MM.1S (cell line): ENCODE results near the gene ADAM10.

Experiments used
- DNase-seq: peaks from one replicate; pipeline ENCODE4 v3.0.0-alpha.2; 2015
- H2AFZ ChIP-seq: fragments of 300-600 bp; sonication (generic); 2 replicates; pipeline ENCODE4 v1.6.0; 2016; ENCODE audit warnings: antibody characterized with exemption, low read length
- H3F3A ChIP-seq: fragments of 300-600 bp; sonication (generic); 2 replicates; pipeline ENCODE4 v1.6.1; 2016; ENCODE audit warnings: mild to moderate bottlenecking, antibody characterized with exemption, low read length, moderate library complexity, mixed read lengths; ENCODE audit not compliant: insufficient read depth
- H3K27ac ChIP-seq: fragments of 300-600 bp; sonication (generic); 2 replicates; pipeline ENCODE4 v1.5.1; 2016; ENCODE audit warnings: mild to moderate bottlenecking, low read length
- H3K27me3 ChIP-seq: fragments of 300-600 bp; sonication (generic); replicated peaks from 2 replicates; pipeline ENCODE4 v1.6.0; 2016; ENCODE audit warnings: low read length; ENCODE audit not compliant: insufficient read depth
- H3K36me3 ChIP-seq: fragments of 300-600 bp; sonication (generic); replicated peaks from 2 replicates; pipeline ENCODE4 v1.6.1; 2016; ENCODE audit warnings: mild to moderate bottlenecking, low read length, mixed read lengths; ENCODE audit not compliant: insufficient read depth
- H3K4me1 ChIP-seq: fragments of 300-600 bp; sonication (generic); 2 replicates; pipeline ENCODE4 v1.6.1; 2016; ENCODE audit warnings: low read length, mixed read lengths
- H3K4me2 ChIP-seq: fragments of 300-600 bp; sonication (generic); 2 replicates; pipeline ENCODE4 v1.6.0; 2016; ENCODE audit warnings: low read depth, low read length
- H3K4me3 ChIP-seq: fragments of 300-600 bp; sonication (generic); 2 replicates; pipeline ENCODE4 v1.5.1; 2016; ENCODE audit warnings: low read length, mixed read lengths
- H3K79me2 ChIP-seq: fragments of 300-600 bp; sonication (generic); 2 replicates; pipeline ENCODE4 v1.6.1; 2016; ENCODE audit warnings: mixed run types, low read length, mixed read lengths
- H3K9ac ChIP-seq: fragments of 300-600 bp; sonication (generic); 2 replicates; pipeline ENCODE4 v1.6.1; 2016; ENCODE audit warnings: low read length, mixed read lengths
- H3K9me2 ChIP-seq: fragments of 300-600 bp; sonication (generic); replicated peaks from 2 replicates; pipeline ENCODE4 v1.6.1; 2016; ENCODE audit warnings: mild to moderate bottlenecking, low read length, mixed read lengths; ENCODE audit not compliant: insufficient read depth
- H3K9me3 ChIP-seq: fragments of 300-600 bp; sonication (generic); replicated peaks from 2 replicates; pipeline ENCODE4 v1.6.1; 2016; ENCODE audit warnings: mild to moderate bottlenecking, low read length, mixed read lengths; ENCODE audit not compliant: insufficient read depth
- H4K20me1 ChIP-seq: fragments of 300-600 bp; sonication (generic); 2 replicates; pipeline ENCODE4 v1.6.1; 2016; ENCODE audit warnings: mild to moderate bottlenecking, low read length, moderate library complexity, mixed read lengths; ENCODE audit not compliant: insufficient read depth
- CTCF ChIP-seq: fragments of 300-600 bp; sonication (generic); IDR thresholded peaks from 2 replicates; pipeline ENCODE4 v1.5.1; 2016; ENCODE audit warnings: antibody characterized with exemption, low read length, mixed read lengths
- EZH2 ChIP-seq: fragments of 300-600 bp; sonication (generic); optimal IDR thresholded peaks from 2 replicates; pipeline ENCODE3; 2017; ENCODE audit warnings: low read depth, mild to moderate bottlenecking, antibody characterized with exemption, low read length, mixed read lengths
- EZH2phosphoT487 ChIP-seq: fragments of 300-600 bp; sonication (generic); IDR thresholded peaks from 2 replicates; pipeline ENCODE4 v1.6.1; 2018; ENCODE audit warnings: antibody characterized with exemption, low read length

ADAM10 gene

GRCh38 chr15:58588096-58588495 lies 161.4 kb downstream of the ADAM10 start:
- H3K79me2 ChIP-seq = no peaks in the 10 kb centered on the region
- no peak overlapping the region for H3K9ac ChIP-seq
- H3F3A ChIP-seq = peaks cover 5% of the 10 kb centered on the region
- no peaks in the 10 kb centered on the region for H3K27me3 ChIP-seq
- no peaks in the 10 kb centered on the region for H4K20me1 ChIP-seq
- no peak for TF ChIP-seq EZH2phosphoT487
- no peak for TF ChIP-seq CTCF
- no peak for TF ChIP-seq EZH2
- H3K9me3 ChIP-seq = no peaks in the 10 kb centered on the region
- no peaks in the 10 kb centered on the region for H3K36me3 ChIP-seq
- no peak overlapping the region for H3K4me3 ChIP-seq
- no peaks in the 10 kb centered on the region for H3K9me2 ChIP-seq
- H3K4me1 ChIP-seq = peaks cover 12% of the 10 kb centered on the region
- DNase-seq = no peak
- H3K27ac ChIP-seq = no peak overlapping the region
- H3K4me2 ChIP-seq = no peak overlapping the region
- no peak overlapping the region for H2AFZ ChIP-seq

DNA sequence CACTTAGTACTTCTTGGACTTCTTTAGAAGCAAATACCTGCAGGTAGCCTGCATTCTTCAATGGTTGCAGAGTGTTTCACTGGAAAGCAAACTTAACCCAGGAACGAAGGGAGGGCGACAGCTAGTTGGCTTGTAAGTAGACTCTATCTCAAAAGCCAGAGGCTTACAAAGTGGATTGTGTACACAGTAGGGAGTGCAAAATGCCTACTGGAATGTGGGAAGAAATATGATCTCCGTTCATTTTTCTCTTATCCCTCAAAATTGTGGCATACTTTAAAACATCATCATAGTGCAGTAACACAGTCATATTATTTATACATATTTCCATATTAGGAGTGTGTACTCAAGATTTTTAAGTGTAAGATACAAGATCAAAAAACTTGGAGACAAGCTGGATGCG lies 162.0 kb downstream of the ADAM10 start:
- H3K9ac ChIP-seq = no peak overlapping the region
- TF ChIP-seq EZH2phosphoT487 (no peak), CTCF (no peak), EZH2 (no peak)
- H3F3A ChIP-seq = peaks cover 5% of the 10 kb centered on the region
- no peaks in the 10 kb centered on the region for H3K36me3 ChIP-seq
- H3K27ac ChIP-seq = no peak overlapping the region
- no peaks in the 10 kb centered on the region for H3K27me3 ChIP-seq
- H3K4me1 ChIP-seq = peaks cover 12% of the 10 kb centered on the region
- H3K4me2 ChIP-seq = no peak overlapping the region
- H3K9me2 ChIP-seq = no peaks in the 10 kb centered on the region
- H3K4me3 ChIP-seq = no peak overlapping the region
- DNase-seq = no peak
- no peaks in the 10 kb centered on the region for H3K9me3 ChIP-seq
- H3K79me2 ChIP-seq = no peaks in the 10 kb centered on the region
- no peak overlapping the region for H2AFZ ChIP-seq
- H4K20me1 ChIP-seq = no peaks in the 10 kb centered on the region

GRCh38 chr15:58585693-58586443 lies 163.6 kb downstream of the ADAM10 start:
- Histone ChIP-seq H3K27me3 (no peaks in the 10 kb centered on the region), H4K20me1 (no peaks in the 10 kb centered on the region), H2AFZ (no peak overlapping the region), H3K4me1 (peaks cover 12% of the 10 kb centered on the region), H3K4me3 (no peak overlapping the region), H3K4me2 (no peak overlapping the region), H3F3A (peaks cover 5% of the 10 kb centered on the region), H3K36me3 (no peaks in the 10 kb centered on the region), H3K27ac (peak overlapping the region; percentile 1; the same call in 1 of the 2 replicates), H3K79me2 (no peaks in the 10 kb centered on the region), H3K9ac (no peak overlapping the region), H3K9me3 (no peaks in the 10 kb centered on the region), H3K9me2 (no peaks in the 10 kb centered on the region)
- no peak for TF ChIP-seq EZH2phosphoT487
- TF ChIP-seq CTCF = no peak
- no peak for TF ChIP-seq EZH2
- no peak for DNase-seq
